Thoracic aorta (tissue), 2 donors: Measurements from ENCODE around the gene ZNF267. TPM values are rescaled to one million over a fixed set of nuclear protein-coding genes. Genes with fewer than 3 reads are reported as not detected.
"Not testable (repeated sequence)": the region's sequence is repeated elsewhere in the genome, so short reads cannot be mapped to it uniquely, and the experiment has no call there.

Source experiments
- ATAC-seq: fragments of 150-250 bp; one replicate; pipeline ENCODE4 v1.8.0; 2017; ENCODE audit warnings: low read depth; ENCODE audit not compliant: insufficient number of reproducible peaks, low FRiP score
- DNase-seq: peaks from one replicate; pipeline ENCODE4 v3.0.0-alpha.2; 2020; ENCODE audit warnings: low spot score
- H3K27ac ChIP-seq, 2 donors: fragments of 200-600 bp; sonication (generic); 1 replicate in 1 of 2; 2 replicates in 1 of 2; pipeline ENCODE4 v1.5.1; 2016; ENCODE audit warnings: mild to moderate bottlenecking in 2 of 2, moderate library complexity in 2 of 2
- H3K27me3 ChIP-seq: fragments of 200-600 bp; sonication (generic); replicated peaks from 2 replicates; pipeline ENCODE4 v1.6.0; 2016; ENCODE audit warnings: mild to moderate bottlenecking; ENCODE audit not compliant: insufficient read depth
- H3K36me3 ChIP-seq: fragments of 200-600 bp; sonication (generic); one replicate; pipeline ENCODE4 v1.5.1; 2016
- H3K4me1 ChIP-seq, 2 donors: fragments of 200-600 bp; sonication (generic); 1 replicate in 1 of 2; 2 replicates in 1 of 2; pipeline versions ENCODE4 v1.5.1 to v1.6.0; 2016; ENCODE audit warnings: low read depth in 2 of 2, mild to moderate bottlenecking in 1 of 2; ENCODE audit not compliant: control insufficient read depth in 1 of 2
- H3K4me3 ChIP-seq: fragments of 200-600 bp; sonication (generic); 2 replicates; pipeline ENCODE4 v1.5.1; 2016; ENCODE audit warnings: mild to moderate bottlenecking
- H3K9me3 ChIP-seq: fragments of 200-600 bp; sonication (generic); 2 replicates; pipeline ENCODE4 v1.5.1; 2016
- total RNA-seq, 2 donors: library from RNA; depleted of rRNA; stranded (reverse); fragments of >200 nt; gene quantifications; one replicate each; pipeline versions ENCODE4 v1.1.0 to v1.2.3, GENCODE V29; 2016
- TF ChIP-seq, protein P1 (sequence below): fragments of 200-600 bp; sonication (generic); IDR thresholded peaks from one replicate; pipeline ENCODE4 v1.5.1; 2019; ENCODE audit warnings: antibody characterized with exemption

The ZNF267 gene
- total RNA-seq, 2 donors from 2014 or later, result 5.6 to 16.0 TPM

DNA sequence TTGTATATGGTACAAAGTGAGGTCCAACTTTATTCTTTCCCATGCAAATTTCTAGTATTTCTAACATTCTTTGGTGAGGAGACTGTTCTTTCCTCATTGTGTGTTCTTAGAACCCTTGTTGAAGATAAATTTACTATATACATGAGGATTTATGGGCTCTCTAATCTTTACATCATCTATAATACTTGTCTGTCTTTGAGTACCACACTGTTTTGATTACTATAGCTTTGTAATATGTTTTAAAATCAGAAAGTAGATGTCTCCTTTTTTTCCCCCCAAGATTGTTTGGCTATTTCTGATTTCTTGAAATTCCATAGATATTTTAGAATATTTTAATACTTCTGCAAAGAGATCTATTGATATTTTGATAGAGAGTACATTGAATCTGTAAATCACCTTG, 23.7 kb downstream of the ZNF267 start:
- Histone ChIP-seq H3K4me3 (no peak overlapping the region), H3K4me1 (no peaks in the 10 kb centered on the region), H3K9me3 (peaks cover 19% of the 10 kb centered on the region), H3K36me3 (peaks cover 37% of the 10 kb centered on the region), H3K27ac (no peak overlapping the region), H3K27me3 (no peaks in the 10 kb centered on the region)
- DNase-seq, result no peak
- no peak for ATAC-seq
- TF ChIP-seq, protein P1, sequence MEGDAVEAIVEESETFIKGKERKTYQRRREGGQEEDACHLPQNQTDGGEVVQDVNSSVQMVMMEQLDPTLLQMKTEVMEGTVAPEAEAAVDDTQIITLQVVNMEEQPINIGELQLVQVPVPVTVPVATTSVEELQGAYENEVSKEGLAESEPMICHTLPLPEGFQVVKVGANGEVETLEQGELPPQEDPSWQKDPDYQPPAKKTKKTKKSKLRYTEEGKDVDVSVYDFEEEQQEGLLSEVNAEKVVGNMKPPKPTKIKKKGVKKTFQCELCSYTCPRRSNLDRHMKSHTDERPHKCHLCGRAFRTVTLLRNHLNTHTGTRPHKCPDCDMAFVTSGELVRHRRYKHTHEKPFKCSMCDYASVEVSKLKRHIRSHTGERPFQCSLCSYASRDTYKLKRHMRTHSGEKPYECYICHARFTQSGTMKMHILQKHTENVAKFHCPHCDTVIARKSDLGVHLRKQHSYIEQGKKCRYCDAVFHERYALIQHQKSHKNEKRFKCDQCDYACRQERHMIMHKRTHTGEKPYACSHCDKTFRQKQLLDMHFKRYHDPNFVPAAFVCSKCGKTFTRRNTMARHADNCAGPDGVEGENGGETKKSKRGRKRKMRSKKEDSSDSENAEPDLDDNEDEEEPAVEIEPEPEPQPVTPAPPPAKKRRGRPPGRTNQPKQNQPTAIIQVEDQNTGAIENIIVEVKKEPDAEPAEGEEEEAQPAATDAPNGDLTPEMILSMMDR, result no peak

DNA sequence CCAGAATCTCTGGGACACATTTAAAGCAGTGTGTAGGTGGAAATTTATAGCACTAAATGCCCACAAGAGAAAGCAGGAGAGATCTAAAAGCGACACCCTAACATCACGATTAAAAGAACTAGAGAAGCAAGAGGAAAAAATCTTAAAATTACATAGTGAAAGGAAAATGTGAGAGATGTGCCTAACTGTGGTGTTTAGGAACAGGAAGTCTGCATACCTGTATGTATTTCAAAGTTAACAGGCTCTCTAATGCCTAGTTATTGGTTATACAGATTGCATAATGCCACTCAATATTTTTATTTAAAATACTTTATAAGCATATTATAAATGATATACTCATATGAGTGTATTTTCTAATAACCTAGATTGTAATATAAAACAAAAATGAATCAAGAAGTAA, 25.9 kb downstream of the ZNF267 start:
- ATAC-seq (no peak), DNase-seq (no peak)
- no peaks in the 10 kb centered on the region for H3K4me1 ChIP-seq
- H3K36me3 ChIP-seq, result peaks cover 25% of the 10 kb centered on the region
- TF ChIP-seq, protein P1, result no peak
- no peak overlapping the region for H3K4me3 ChIP-seq
- no peak overlapping the region for H3K27ac ChIP-seq
- H3K9me3 ChIP-seq, result peaks cover 29% of the 10 kb centered on the region
- H3K27me3 ChIP-seq, result no peaks in the 10 kb centered on the region

DNA sequence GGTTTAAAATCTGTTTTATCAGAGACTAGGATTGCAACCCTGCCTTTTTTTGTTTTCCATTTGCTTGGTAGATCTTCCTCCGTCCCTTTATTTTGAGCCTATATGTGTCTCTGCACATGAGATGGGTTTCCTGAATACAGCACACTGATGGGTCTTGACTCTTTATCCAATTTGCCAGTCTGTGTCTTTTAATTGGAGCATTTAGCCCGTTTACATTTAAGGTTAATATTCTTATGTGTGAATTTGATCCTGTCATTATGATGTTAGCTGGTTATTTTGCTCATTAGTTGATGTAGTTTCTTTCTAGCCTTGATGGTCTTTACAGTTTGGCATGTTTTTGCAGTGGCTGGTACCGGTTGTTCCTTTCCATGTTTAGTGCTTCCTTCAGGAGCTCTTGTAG, 31.0 kb downstream of the ZNF267 start:
- not testable (repeated sequence) for H3K27ac ChIP-seq, H3K4me3 ChIP-seq, H3K27me3 ChIP-seq, ATAC-seq, DNase-seq, H3K4me1 ChIP-seq, H3K36me3 ChIP-seq
- H3K9me3 ChIP-seq, result peaks cover 46% of the 10 kb centered on the region

DNA sequence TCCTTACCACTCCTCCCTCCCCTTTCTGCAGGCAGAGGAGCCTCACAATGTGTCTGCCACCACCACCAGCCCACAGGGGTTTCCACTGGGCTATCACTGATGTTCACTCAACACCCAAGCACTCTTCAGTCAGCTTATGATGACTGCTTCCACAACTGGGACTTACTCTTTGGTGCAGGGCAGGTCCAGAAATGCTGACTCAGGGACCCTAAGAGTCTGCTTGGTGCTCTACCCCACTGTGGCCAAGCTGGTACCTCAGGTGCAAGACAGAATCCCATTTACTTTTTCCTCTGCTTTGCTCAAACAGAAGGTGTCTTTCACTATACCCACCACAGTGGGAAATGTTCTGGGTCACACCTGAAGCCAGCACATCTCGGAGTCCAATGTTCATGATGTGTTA, 40.1 kb downstream of the ZNF267 start:
- Histone ChIP-seq H3K36me3 (peaks cover 41% of the 10 kb centered on the region), H3K9me3 (peaks cover 91% of the 10 kb centered on the region), H3K4me3 (peak overlapping the region; percentile 26), H3K27me3 (no peaks in the 10 kb centered on the region), H3K4me1 (no peaks in the 10 kb centered on the region), H3K27ac (no peak overlapping the region)
- TF ChIP-seq, protein P1, result no peak
- no peak for DNase-seq
- no peak for ATAC-seq

DNA sequence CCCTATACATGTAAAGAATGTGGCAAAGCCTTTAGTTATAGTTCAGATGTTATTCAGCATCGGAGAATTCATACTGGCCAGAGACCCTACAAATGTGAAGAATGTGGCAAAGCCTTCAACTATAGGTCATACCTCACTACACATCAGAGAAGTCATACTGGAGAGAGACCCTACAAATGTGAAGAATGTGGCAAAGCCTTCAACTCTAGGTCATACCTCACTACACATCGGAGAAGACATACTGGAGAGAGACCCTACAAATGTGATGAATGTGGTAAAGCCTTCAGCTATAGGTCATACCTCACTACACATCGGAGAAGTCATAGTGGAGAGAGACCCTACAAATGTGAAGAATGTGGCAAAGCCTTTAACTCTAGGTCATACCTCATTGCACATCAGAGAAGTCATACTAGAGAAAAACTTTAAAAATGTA, 42.5 kb downstream of the ZNF267 start:
- H3K4me1 ChIP-seq, result no peaks in the 10 kb centered on the region
- H3K36me3 ChIP-seq, result peaks cover 41% of the 10 kb centered on the region
- H3K4me3 ChIP-seq, result peak overlapping the region; percentile 26
- DNase-seq (no peak), ATAC-seq (no peak)
- TF ChIP-seq, protein P1, result no peak
- H3K27me3 ChIP-seq, result no peaks in the 10 kb centered on the region
- peaks cover 97% of the 10 kb centered on the region for H3K9me3 ChIP-seq
- H3K27ac ChIP-seq, result no peak overlapping the region

DNA sequence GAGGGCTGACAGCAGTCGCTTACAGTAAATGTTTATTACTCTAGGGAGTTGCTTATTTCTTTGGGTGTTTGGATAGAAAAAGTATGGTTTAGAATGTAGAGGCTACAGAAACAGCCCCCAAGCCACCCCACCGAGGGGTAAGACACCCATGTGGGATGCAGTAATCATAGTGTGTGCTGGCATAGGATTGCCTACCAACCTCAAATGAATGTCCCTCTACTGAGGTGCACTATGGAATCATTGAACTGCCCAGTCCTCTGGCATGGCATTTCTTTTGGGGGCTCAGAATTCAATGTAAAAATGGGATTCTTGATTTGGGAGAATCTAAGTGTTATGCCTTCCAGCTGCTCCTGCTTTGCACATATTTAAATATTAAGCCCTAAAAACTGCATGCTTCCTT, 46.8 kb downstream of the ZNF267 start:
- no peaks in the 10 kb centered on the region for H3K27me3 ChIP-seq
- no peak overlapping the region for H3K27ac ChIP-seq
- H3K4me3 ChIP-seq, result no peak overlapping the region
- H3K9me3 ChIP-seq, result peaks cover 79% of the 10 kb centered on the region
- H3K4me1 ChIP-seq, result no peaks in the 10 kb centered on the region
- TF ChIP-seq, protein P1, result no peak
- DNase-seq (no peak), ATAC-seq (no peak)
- H3K36me3 ChIP-seq, result peaks cover 12% of the 10 kb centered on the region

DNA sequence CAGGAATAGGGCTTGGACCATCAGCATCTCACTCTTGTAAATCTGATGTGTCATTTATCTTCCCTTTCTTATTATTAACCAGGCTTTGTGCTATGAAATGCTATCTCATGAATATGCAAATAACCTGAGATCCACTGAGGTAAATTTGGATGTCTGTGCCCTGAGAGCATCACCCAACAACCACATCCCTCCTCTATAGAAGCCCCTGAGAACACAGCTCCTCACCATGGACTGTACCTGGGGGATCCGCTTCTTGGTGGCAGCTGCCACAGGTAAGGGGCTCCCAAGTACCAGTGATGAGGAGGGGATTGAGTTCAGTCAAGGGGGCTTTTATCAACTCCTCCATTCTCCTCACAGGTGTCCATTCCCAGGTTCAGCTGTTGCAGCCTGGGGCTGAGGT, 78.2 kb downstream of the ZNF267 start:
- H3K27ac ChIP-seq, H3K4me3 ChIP-seq, H3K9me3 ChIP-seq, ATAC-seq, DNase-seq, H3K4me1 ChIP-seq, H3K36me3 ChIP-seq, H3K27me3 ChIP-seq: not testable (repeated sequence)

DNA sequence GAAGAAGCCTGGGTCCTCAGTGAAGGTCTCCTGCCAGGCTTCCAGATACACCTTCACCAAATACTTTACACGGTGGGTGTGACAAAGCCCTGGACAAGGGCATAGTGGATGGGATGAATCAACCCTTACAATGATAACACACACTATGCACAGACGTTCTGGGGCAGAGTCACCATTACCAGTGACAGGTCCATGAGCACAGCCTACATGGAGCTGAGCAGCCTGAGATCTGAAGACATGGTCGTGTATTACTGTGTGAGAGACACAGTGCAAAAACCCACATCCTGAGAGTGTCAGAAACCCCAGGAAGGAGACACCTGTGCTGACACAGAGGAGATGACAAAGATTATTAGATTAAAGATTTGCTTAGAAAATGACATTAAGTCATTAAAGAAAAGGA, 78.6 kb downstream of the ZNF267 start:
- not testable (repeated sequence) for DNase-seq, H3K9me3 ChIP-seq, ATAC-seq

More for the DNA sequence above, 78.6 kb downstream of the ZNF267 start:
- H3K4me3 ChIP-seq, H3K27ac ChIP-seq, H3K27me3 ChIP-seq, H3K4me1 ChIP-seq, H3K36me3 ChIP-seq: not testable (repeated sequence)
